GDM1 (cell line): ENCODE measurements around the gene DKKL1.

ENCODE experiments used
- DNase-seq: peaks from one replicate; lab custom pipeline; 2025; lab: John Stamatoyannopoulos, UW

DKKL1 gene

GRCh38 chr19:49338023-49338677 lies 25.5 kb upstream of the DKKL1 start:
- DNase-seq = no peak

GRCh38 chr19:49338691-49339300 lies 24.9 kb upstream of the DKKL1 start:
- no peak for DNase-seq

- DNase-seq = no peak
Measured at GRCh38 chr19:49339301-49340068, 24.2 kb upstream of the DKKL1 start.

GRCh38 chr19:49340069-49340864 lies 23.4 kb upstream of the DKKL1 start:
- no peak for DNase-seq

- DNase-seq = no peak
Measured at GRCh38 chr19:49340865-49341718, 22.6 kb upstream of the DKKL1 start.

- no peak for DNase-seq
Measured at GRCh38 chr19:49342291-49342721, 21.4 kb upstream of the DKKL1 start.

- no peak for DNase-seq
Measured at GRCh38 chr19:49343123-49343522, 20.6 kb upstream of the DKKL1 start.

GRCh38 chr19:49344505-49345423 lies 18.9 kb upstream of the DKKL1 start:
- DNase-seq = no peak

GRCh38 chr19:49347191-49347590 lies 16.5 kb upstream of the DKKL1 start:
- DNase-seq = no peak

- DNase-seq = no peak
Measured at GRCh38 chr19:49347835-49348234, 15.8 kb upstream of the DKKL1 start.

- DNase-seq = no peak
Measured at GRCh38 chr19:49348305-49349189, 15.1 kb upstream of the DKKL1 start.

GRCh38 chr19:49349567-49349966 lies 14.1 kb upstream of the DKKL1 start:
- no peak for DNase-seq

GRCh38 chr19:49355909-49356353 lies 7.7 kb upstream of the DKKL1 start:
- peak; percentile 53 for DNase-seq

GRCh38 chr19:49356382-49356781 lies 7.3 kb upstream of the DKKL1 start:
- no peak for DNase-seq

GRCh38 chr19:49357186-49357585 lies 6.5 kb upstream of the DKKL1 start:
- no peak for DNase-seq

- no peak for DNase-seq
Measured at GRCh38 chr19:49359851-49360820, 3.5 kb upstream of the DKKL1 start.

- no peak for DNase-seq
Measured at GRCh38 chr19:49361438-49362047, 2.1 kb upstream of the DKKL1 start.
